Keratinocyte (primary cell): ENCODE results near the gene SHLD2.
"Not testable (repeated sequence)": the region's sequence is repeated elsewhere in the genome, so short reads cannot be mapped to it uniquely, and the experiment has no call there.

Experiments used
- CTCF ChIP-seq, 3 experiments: IDR thresholded peaks in 1 of 3; conservative IDR thresholded peaks in 1 of 3; optimal IDR thresholded peaks in 1 of 3; 2 replicates in 2 of 3; 3 replicates in 1 of 3; pipeline versions ENCODE3 to v1.5.1; 2011; ENCODE audit warnings: low read length in 3 of 3, mild to moderate bottlenecking in 3 of 3, moderate library complexity in 2 of 3, control low read depth in 1 of 3, inconsistent platforms in 1 of 3; ENCODE audit not compliant: insufficient read depth in 2 of 3; ENCODE audit errors: extremely low read depth in 1 of 3
- EZH2 ChIP-seq: IDR thresholded peaks from one replicate; pipeline ENCODE4 v1.6.1; 2012; ENCODE audit warnings: inconsistent platforms, mild to moderate bottlenecking, low read length, moderate library complexity

DNA sequence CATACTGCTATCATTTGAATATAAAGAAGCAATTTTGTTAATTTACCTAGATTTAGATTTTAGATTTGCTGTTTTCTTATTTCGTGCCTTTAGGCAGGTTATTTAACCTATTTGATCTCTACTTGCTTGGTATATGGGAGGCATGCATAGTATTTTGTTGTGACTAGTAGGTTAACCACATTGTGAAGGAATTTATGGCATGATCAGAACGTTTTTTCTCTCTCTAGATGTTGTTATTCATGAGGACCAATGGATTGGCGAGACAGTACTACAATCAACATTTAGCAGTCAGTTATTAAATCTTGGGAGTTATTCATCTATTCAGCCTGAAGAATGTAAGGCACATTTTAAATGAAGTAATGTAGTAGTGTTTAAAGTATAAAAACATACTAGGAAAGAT, 62.8 kb downstream of the SHLD2 start:
- not testable (repeated sequence) for TF ChIP-seq EZH2; CTCF (optimal IDR thresholded peaks at IDR 0.05 in 1 of 3, IDR thresholded peaks at IDR 0.05 in 1 of 3, conservative IDR thresholded peaks at IDR 0.05 in 1 of 3; ENCODE audit: extremely low read depth in 1 of 3, insufficient read depth in 2 of 3, low read length in 3 of 3)
